Measurements from ENCODE around the gene PCDHB8.
"Not testable (repeated sequence)": the region's sequence is repeated elsewhere in the genome, so short reads cannot be mapped to it uniquely, and the experiment has no call there.

Gene PCDHB8

DNA sequence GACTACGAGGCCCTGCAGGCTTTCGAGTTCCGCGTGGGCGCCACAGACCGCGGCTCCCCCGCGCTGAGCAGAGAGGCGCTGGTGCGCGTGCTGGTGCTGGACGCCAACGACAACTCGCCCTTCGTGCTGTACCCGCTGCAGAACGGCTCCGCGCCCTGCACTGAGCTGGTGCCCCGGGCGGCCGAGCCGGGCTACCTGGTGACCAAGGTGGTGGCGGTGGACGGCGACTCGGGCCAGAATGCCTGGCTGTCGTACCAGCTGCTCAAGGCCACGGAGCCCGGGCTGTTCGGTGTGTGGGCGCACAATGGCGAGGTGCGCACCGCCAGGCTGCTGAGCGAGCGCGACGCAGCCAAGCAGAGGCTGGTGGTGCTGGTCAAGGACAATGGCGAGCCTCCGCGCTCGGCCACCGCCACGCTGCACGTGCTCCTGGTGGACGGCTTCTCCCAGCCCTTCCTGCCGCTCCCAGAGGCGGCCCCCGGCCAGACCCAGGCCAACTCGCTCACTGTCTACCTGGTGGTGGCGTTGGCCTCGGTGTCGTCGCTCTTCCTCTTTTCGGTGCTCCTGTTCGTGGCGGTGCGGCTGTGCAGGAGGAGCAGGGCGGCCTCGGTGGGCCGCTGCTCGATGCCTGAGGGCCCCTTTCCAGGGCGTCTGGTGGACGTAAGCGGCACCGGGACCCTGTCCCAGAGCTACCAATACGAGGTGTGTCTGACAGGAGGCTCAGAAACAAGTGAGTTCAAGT, 6.7 kb downstream of the PCDHB8 start:
- DNase-seq, result not testable (repeated sequence)

GRCh38 chr5:141186897-141187512, 9.4 kb downstream of the PCDHB8 start, which contains the start of gene PCDHB9:
PCDHB9 (plus strand) TSS chr5:141187161; CDS start chr5:141187319, 158 bp downstream.
- DNase-seq, result no peak

DNA sequence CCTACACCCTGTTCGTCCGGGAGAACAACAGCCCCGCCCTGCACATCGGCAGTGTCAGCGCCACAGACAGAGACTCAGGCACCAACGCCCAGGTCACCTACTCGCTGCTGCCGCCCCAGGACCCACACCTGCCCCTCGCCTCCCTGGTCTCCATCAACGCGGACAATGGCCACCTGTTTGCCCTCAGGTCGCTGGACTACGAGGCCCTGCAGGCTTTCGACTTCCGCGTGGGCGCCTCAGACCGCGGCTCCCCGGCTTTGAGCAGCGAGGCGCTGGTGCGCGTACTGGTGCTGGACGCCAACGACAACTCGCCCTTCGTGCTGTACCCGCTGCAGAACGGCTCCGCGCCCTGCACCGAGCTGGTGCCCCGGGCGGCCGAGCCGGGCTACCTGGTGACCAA, 11.1 kb downstream of the PCDHB8 start:
- not testable (repeated sequence) for DNase-seq

DNA sequence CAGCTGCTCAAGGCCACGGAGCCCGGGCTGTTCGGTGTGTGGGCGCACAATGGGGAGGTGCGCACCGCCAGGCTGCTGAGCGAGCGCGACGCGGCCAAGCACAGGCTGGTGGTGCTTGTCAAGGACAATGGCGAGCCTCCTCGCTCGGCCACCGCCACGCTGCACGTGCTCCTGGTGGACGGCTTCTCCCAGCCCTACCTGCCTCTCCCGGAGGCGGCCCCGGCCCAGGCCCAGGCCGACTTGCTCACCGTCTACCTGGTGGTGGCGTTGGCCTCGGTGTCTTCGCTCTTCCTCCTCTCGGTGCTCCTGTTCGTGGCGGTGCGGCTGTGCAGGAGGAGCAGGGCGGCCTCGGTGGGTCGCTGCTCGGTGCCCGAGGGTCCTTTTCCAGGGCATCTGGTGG, 11.5 kb downstream of the PCDHB8 start:
- not testable (repeated sequence) for DNase-seq

- DNase-seq, result no peak
Measured at GRCh38 chr5:141192110-141192725, 14.6 kb downstream of the PCDHB8 start, which contains the start of gene PCDHB10. PCDHB10 (plus strand) TSS chr5:141192353; CDS start chr5:141192553, 200 bp downstream.

GRCh38 chr5:141194332-141194731, 16.7 kb downstream of the PCDHB8 start:
- DNase-seq, result not testable (repeated sequence)

DNA sequence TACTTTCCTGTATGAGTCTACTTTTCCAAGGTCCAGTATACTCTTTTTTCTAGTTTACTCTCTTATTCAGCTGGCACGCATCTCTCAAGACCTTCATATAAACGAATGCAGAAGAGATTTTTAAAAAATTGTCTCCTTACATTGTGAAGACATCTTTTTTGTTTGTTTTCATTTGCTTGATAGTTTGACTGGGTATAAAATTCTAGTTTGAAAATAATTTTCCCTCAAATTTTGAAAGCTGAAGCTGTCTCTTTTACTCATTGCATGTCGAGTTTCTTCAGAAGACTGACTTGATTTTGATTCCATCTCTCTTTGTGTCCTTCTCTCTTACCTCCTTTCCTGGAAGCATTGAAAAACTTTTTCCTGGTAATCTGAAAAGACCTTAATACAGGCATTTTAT, 18.8 kb downstream of the PCDHB8 start:
- DNase-seq, result no peak

- DNase-seq, result no peak
Measured at GRCh38 chr5:141199359-141200235, 22.0 kb downstream of the PCDHB8 start, which contains the start of gene PCDHB11. PCDHB11 (plus strand) TSS chr5:141199627; CDS start chr5:141199775, 148 bp downstream.

DNA sequence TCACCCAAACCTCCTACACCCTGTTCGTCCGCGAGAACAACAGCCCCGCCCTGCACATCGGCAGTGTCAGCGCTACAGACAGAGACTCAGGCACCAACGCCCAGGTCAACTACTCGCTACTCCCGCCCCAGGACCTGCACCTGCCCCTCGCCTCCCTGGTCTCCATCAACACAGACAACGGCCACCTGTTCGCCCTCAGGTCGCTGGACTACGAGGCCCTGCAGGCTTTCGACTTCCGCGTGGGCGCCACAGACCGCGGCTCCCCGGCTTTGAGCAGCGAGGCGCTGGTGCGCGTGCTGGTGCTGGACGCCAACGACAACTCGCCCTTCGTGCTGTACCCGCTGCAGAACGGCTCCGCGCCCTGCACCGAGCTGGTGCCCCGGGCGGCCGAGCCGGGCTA, 23.5 kb downstream of the PCDHB8 start:
- DNase-seq, result not testable (repeated sequence)

- not testable (repeated sequence) for DNase-seq
Measured at GRCh38 chr5:141201646-141202045, 24.1 kb downstream of the PCDHB8 start.

DNA sequence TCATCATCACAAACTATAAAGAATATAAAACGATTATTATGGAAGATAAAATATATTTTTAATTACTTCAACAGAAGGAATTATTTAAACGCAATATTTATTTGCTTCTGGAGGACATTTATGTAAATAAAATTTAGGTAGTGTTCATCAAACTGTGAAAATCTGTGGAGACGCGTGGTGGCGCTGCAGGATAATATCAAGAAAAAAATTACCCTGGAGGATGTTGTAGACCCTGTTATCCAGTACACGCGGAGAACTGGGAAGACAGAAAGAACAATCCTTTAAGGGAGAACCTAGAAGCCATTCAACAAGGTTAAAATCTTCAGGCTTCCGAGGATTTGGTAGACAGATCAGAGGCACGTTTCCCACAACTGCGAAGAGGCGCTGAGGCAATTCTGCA, 30.9 kb downstream of the PCDHB8 start, which contains the start of gene PCDHB12:
PCDHB12 (plus strand) TSS at position 242 of the 400 bp plus-strand sequence. CDS start 189 bp downstream, outside the sequence.
- DNase-seq, result no peak

DNA sequence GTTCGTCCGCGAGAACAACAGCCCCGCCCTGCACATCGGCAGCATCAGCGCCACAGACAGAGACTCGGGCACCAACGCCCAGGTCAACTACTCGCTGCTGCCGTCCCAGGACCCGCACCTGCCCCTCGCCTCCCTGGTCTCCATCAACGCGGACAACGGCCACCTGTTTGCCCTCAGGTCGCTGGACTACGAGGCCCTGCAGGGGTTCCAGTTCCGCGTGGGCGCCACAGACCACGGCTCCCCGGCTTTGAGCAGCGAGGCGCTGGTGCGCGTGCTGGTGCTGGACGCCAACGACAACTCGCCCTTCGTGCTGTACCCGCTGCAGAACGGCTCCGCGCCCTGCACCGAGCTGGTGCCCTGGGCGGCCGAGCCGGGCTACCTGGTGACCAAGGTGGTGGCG, 32.7 kb downstream of the PCDHB8 start:
- not testable (repeated sequence) for DNase-seq

- DNase-seq, result not testable (repeated sequence)
Measured at GRCh38 chr5:141210849-141211248, 33.3 kb downstream of the PCDHB8 start.

DNA sequence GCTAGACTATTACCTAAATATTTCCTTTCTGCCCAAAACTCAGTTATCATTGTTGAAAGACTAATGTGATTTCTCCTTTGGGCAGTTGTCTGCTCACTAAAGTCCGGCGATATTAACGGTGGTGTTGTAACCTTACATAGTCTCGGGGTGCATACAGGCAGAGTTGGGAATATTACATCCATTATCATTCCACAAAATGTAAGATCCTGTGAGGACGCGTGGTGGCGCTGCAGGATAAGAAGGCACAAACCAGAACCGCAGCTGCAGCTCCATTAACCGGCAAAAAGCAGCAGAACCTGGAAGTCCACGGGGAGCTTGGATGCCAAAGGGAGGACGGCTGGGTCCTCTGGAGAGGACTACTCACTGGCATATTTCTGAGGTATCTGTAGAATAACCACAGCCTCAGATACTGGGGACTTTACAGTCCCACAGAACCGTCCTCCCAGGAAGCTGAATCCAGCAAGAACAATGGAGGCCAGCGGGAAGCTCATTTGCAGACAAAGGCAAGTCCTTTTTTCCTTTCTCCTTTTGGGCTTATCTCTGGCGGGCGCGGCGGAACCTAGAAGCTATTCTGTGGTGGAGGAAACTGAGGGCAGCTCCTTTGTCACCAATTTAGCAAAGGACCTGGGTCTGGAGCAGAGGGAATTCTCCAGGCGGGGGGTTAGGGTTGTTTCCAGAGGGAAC, 36.2 kb downstream of the PCDHB8 start, which contains the start of gene PCDHB13:
PCDHB13 (plus strand) TSS at position 264 of the 684 bp plus-strand sequence; CDS start at position 469, 205 bp downstream.
- DNase-seq, result not testable (repeated sequence)

DNA sequence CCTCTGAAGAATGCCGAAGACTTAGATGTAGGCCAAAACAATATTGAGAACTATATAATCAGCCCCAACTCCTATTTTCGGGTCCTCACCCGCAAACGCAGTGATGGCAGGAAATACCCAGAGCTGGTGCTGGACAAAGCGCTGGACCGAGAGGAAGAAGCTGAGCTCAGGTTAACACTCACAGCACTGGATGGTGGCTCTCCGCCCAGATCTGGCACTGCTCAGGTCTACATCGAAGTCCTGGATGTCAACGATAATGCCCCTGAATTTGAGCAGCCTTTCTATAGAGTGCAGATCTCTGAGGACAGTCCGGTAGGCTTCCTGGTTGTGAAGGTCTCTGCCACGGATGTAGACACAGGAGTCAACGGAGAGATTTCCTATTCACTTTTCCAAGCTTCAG, 37.0 kb downstream of the PCDHB8 start:
- not testable (repeated sequence) for DNase-seq

DNA sequence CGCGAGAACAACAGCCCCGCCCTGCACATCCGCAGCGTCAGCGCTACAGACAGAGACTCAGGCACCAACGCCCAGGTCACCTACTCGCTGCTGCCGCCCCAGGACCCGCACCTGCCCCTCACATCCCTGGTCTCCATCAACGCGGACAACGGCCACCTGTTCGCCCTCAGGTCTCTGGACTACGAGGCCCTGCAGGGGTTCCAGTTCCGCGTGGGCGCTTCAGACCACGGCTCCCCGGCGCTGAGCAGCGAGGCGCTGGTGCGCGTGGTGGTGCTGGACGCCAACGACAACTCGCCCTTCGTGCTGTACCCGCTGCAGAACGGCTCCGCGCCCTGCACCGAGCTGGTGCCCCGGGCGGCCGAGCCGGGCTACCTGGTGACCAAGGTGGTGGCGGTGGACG, 37.9 kb downstream of the PCDHB8 start:
- DNase-seq, result not testable (repeated sequence)

DNA sequence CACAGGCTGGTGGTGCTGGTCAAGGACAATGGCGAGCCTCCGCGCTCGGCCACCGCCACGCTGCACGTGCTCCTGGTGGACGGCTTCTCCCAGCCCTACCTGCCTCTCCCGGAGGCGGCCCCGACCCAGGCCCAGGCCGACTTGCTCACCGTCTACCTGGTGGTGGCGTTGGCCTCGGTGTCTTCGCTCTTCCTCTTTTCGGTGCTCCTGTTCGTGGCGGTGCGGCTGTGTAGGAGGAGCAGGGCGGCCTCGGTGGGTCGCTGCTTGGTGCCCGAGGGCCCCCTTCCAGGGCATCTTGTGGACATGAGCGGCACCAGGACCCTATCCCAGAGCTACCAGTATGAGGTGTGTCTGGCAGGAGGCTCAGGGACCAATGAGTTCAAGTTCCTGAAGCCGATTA, 38.4 kb downstream of the PCDHB8 start:
- not testable (repeated sequence) for DNase-seq

- DNase-seq, result no peak
Measured at GRCh38 chr5:141223112-141223783, 45.7 kb downstream of the PCDHB8 start, which contains the start of gene PCDHB14. PCDHB14 (plus strand) TSS chr5:141223343; CDS start chr5:141223506, 163 bp downstream.

DNA sequence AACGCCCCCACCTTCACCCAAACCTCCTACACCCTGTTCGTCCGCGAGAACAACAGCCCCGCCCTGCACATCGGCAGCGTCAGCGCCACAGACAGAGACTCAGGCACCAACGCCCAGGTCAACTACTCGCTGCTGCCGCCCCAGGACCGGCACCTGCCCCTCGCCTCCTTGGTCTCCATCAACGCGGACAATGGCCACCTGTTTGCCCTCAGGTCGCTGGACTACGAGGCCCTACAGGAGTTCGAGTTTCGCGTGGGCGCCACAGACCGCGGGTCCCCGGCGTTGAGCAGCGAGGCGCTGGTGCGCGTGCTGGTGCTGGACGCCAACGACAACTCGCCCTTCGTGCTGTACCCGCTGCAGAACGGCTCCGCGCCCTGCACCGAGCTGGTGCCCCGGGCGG, 47.3 kb downstream of the PCDHB8 start:
- not testable (repeated sequence) for DNase-seq

DNA sequence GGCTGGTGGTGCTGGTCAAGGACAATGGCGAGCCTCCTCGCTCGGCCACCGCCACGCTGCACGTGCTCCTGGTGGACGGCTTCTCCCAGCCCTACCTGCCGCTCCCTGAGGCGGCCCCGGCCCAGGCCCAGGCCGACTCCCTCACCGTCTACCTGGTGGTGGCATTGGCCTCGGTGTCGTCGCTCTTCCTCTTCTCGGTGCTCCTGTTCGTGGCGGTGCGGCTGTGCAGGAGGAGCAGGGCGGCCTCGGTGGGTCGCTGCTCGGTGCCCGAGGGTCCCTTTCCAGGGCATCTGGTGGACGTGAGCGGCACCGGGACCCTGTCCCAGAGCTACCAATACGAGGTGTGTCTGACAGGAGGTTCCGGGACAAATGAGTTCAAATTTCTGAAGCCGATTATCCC, 47.8 kb downstream of the PCDHB8 start:
- not testable (repeated sequence) for DNase-seq
